ENCODE results near the gene MKI67.

MKI67 gene

GRCh38 chr10:128086003-128086863, 40.0 kb downstream of the MKI67 start:
- H3K27ac ChIP-seq (ENCODE audit: low read depth in 2 of 2, low read length in 2 of 2): no peak overlapping the region
- no peaks in the 10 kb centered on the region for H3K9me3 ChIP-seq (ENCODE audit: control insufficient read depth in 2 of 2, low read length in 2 of 2)
- no peak overlapping the region for H3K4me3 ChIP-seq (ENCODE audit: low read length in 2 of 2)
- H3K9ac ChIP-seq (ENCODE audit: low read depth in 1 of 2, low read length in 2 of 2): no peak overlapping the region
- peaks cover 0 to 2% of the 10 kb centered on the region in 2 donors for H3K27me3 ChIP-seq (ENCODE audit: control insufficient read depth in 2 of 2, insufficient read depth in 2 of 2, low read length in 2 of 2)
- peaks cover 0 to 13% of the 10 kb centered on the region in 2 donors for H3K36me3 ChIP-seq (ENCODE audit: control insufficient read depth in 2 of 2, insufficient read depth in 2 of 2, low read length in 2 of 2)
- no peaks in the 10 kb centered on the region for H3K4me1 ChIP-seq (ENCODE audit: control insufficient read depth in 2 of 2, insufficient read depth in 2 of 2, low read length in 2 of 2)

GRCh38 chr10:128084991-128085390, 41.2 kb downstream of the MKI67 start:
- H3K9ac ChIP-seq (ENCODE audit: low read depth in 1 of 2, low read length in 2 of 2): no peak overlapping the region
- no peaks in the 10 kb centered on the region for H3K4me1 ChIP-seq (ENCODE audit: control insufficient read depth in 2 of 2, insufficient read depth in 2 of 2, low read length in 2 of 2)
- no peak overlapping the region for H3K27ac ChIP-seq (ENCODE audit: low read depth in 2 of 2, low read length in 2 of 2)
- no peak overlapping the region for H3K4me3 ChIP-seq (ENCODE audit: low read length in 2 of 2)
- no peaks in the 10 kb centered on the region for H3K9me3 ChIP-seq (ENCODE audit: control insufficient read depth in 2 of 2, low read length in 2 of 2)
- peaks cover 4 to 22% of the 10 kb centered on the region in 2 donors for H3K36me3 ChIP-seq (ENCODE audit: control insufficient read depth in 2 of 2, insufficient read depth in 2 of 2, low read length in 2 of 2)
- H3K27me3 ChIP-seq (ENCODE audit: control insufficient read depth in 2 of 2, insufficient read depth in 2 of 2, low read length in 2 of 2): peaks cover 0 to 2% of the 10 kb centered on the region in 2 donors

- H3K9ac ChIP-seq (ENCODE audit: low read depth in 1 of 2, low read length in 2 of 2): no peak overlapping the region
- H3K27me3 ChIP-seq (ENCODE audit: control insufficient read depth in 2 of 2, insufficient read depth in 2 of 2, low read length in 2 of 2): peaks cover 0 to 1% of the 10 kb centered on the region in 2 donors
- peaks cover 4 to 28% of the 10 kb centered on the region in 2 donors for H3K36me3 ChIP-seq (ENCODE audit: control insufficient read depth in 2 of 2, insufficient read depth in 2 of 2, low read length in 2 of 2)
- H3K27ac ChIP-seq (ENCODE audit: low read depth in 2 of 2, low read length in 2 of 2): no peak overlapping the region
- H3K4me1 ChIP-seq (ENCODE audit: control insufficient read depth in 2 of 2, insufficient read depth in 2 of 2, low read length in 2 of 2): no peaks in the 10 kb centered on the region
- no peak overlapping the region for H3K4me3 ChIP-seq (ENCODE audit: low read length in 2 of 2)
- H3K9me3 ChIP-seq (ENCODE audit: control insufficient read depth in 2 of 2, low read length in 2 of 2): no peaks in the 10 kb centered on the region
These were observed 41.9 kb downstream of the MKI67 start for GRCh38 chr10:128084364-128084763.

GRCh38 chr10:128083191-128083895, 42.9 kb downstream of the MKI67 start:
- Histone ChIP-seq H3K4me3 (ENCODE audit: low read length in 2 of 2) (no peak overlapping the region), H3K9me3 (ENCODE audit: control insufficient read depth in 2 of 2, low read length in 2 of 2) (no peaks in the 10 kb centered on the region), H3K9ac (ENCODE audit: low read depth in 1 of 2, low read length in 2 of 2) (no peak overlapping the region), H3K4me1 (ENCODE audit: control insufficient read depth in 2 of 2, insufficient read depth in 2 of 2, low read length in 2 of 2) (no peaks in the 10 kb centered on the region), H3K27ac (ENCODE audit: low read depth in 2 of 2, low read length in 2 of 2) (no peak overlapping the region), H3K36me3 (ENCODE audit: control insufficient read depth in 2 of 2, insufficient read depth in 2 of 2, low read length in 2 of 2) (peaks cover 10 to 38% of the 10 kb centered on the region in 2 donors), H3K27me3 (ENCODE audit: control insufficient read depth in 2 of 2, insufficient read depth in 2 of 2, low read length in 2 of 2) (no peaks in the 10 kb centered on the region)

- no peak overlapping the region for H3K27ac ChIP-seq (ENCODE audit: low read depth in 2 of 2, low read length in 2 of 2)
- no peaks in the 10 kb centered on the region for H3K9me3 ChIP-seq (ENCODE audit: control insufficient read depth in 2 of 2, low read length in 2 of 2)
- peaks cover 23 to 54% of the 10 kb centered on the region in 2 donors for H3K36me3 ChIP-seq (ENCODE audit: control insufficient read depth in 2 of 2, insufficient read depth in 2 of 2, low read length in 2 of 2)
- H3K4me3 ChIP-seq (ENCODE audit: low read length in 2 of 2): no peak overlapping the region
- H3K9ac ChIP-seq (ENCODE audit: low read depth in 1 of 2, low read length in 2 of 2): no peak overlapping the region
- H3K27me3 ChIP-seq (ENCODE audit: control insufficient read depth in 2 of 2, insufficient read depth in 2 of 2, low read length in 2 of 2): no peaks in the 10 kb centered on the region
- no peaks in the 10 kb centered on the region for H3K4me1 ChIP-seq (ENCODE audit: control insufficient read depth in 2 of 2, insufficient read depth in 2 of 2, low read length in 2 of 2)
These were observed 44.5 kb downstream of the MKI67 start for GRCh38 chr10:128081720-128082119.

- H3K9ac ChIP-seq (ENCODE audit: low read depth in 1 of 2, low read length in 2 of 2): no peak overlapping the region
- no peak overlapping the region for H3K4me3 ChIP-seq (ENCODE audit: low read length in 2 of 2)
- H3K36me3 ChIP-seq (ENCODE audit: control insufficient read depth in 2 of 2, insufficient read depth in 2 of 2, low read length in 2 of 2): peaks cover 23 to 58% of the 10 kb centered on the region in 2 donors
- no peak overlapping the region for H3K27ac ChIP-seq (ENCODE audit: low read depth in 2 of 2, low read length in 2 of 2)
- H3K9me3 ChIP-seq (ENCODE audit: control insufficient read depth in 2 of 2, low read length in 2 of 2): no peaks in the 10 kb centered on the region
- no peaks in the 10 kb centered on the region for H3K4me1 ChIP-seq (ENCODE audit: control insufficient read depth in 2 of 2, insufficient read depth in 2 of 2, low read length in 2 of 2)
- no peaks in the 10 kb centered on the region for H3K27me3 ChIP-seq (ENCODE audit: control insufficient read depth in 2 of 2, insufficient read depth in 2 of 2, low read length in 2 of 2)
These were observed 45.0 kb downstream of the MKI67 start for GRCh38 chr10:128081222-128081621.

- Histone ChIP-seq H3K4me3 (ENCODE audit: low read length in 2 of 2) (no peak overlapping the region), H3K9ac (ENCODE audit: low read depth in 1 of 2, low read length in 2 of 2) (no peak overlapping the region), H3K27ac (ENCODE audit: low read depth in 2 of 2, low read length in 2 of 2) (no peak overlapping the region), H3K4me1 (ENCODE audit: control insufficient read depth in 2 of 2, insufficient read depth in 2 of 2, low read length in 2 of 2) (no peaks in the 10 kb centered on the region), H3K36me3 (ENCODE audit: control insufficient read depth in 2 of 2, insufficient read depth in 2 of 2, low read length in 2 of 2) (peaks cover 23 to 62% of the 10 kb centered on the region in 2 donors), H3K27me3 (ENCODE audit: control insufficient read depth in 2 of 2, insufficient read depth in 2 of 2, low read length in 2 of 2) (no peaks in the 10 kb centered on the region), H3K9me3 (ENCODE audit: control insufficient read depth in 2 of 2, low read length in 2 of 2) (no peaks in the 10 kb centered on the region)
These were observed 45.6 kb downstream of the MKI67 start for GRCh38 chr10:128080641-128081040.

GRCh38 chr10:128080231-128080630, 46.0 kb downstream of the MKI67 start:
- Histone ChIP-seq H3K36me3 (ENCODE audit: control insufficient read depth in 2 of 2, insufficient read depth in 2 of 2, low read length in 2 of 2) (peaks cover 23 to 60% of the 10 kb centered on the region in 2 donors), H3K27ac (ENCODE audit: low read depth in 2 of 2, low read length in 2 of 2) (no peak overlapping the region), H3K9me3 (ENCODE audit: control insufficient read depth in 2 of 2, low read length in 2 of 2) (no peaks in the 10 kb centered on the region), H3K4me1 (ENCODE audit: control insufficient read depth in 2 of 2, insufficient read depth in 2 of 2, low read length in 2 of 2) (no peaks in the 10 kb centered on the region), H3K27me3 (ENCODE audit: control insufficient read depth in 2 of 2, insufficient read depth in 2 of 2, low read length in 2 of 2) (no peaks in the 10 kb centered on the region), H3K4me3 (ENCODE audit: low read length in 2 of 2) (no peak overlapping the region), H3K9ac (ENCODE audit: low read depth in 1 of 2, low read length in 2 of 2) (no peak overlapping the region)

- Histone ChIP-seq H3K27me3 (ENCODE audit: control insufficient read depth in 2 of 2, insufficient read depth in 2 of 2, low read length in 2 of 2) (no peaks in the 10 kb centered on the region), H3K36me3 (ENCODE audit: control insufficient read depth in 2 of 2, insufficient read depth in 2 of 2, low read length in 2 of 2) (peaks cover 35 to 67% of the 10 kb centered on the region in 2 donors), H3K4me1 (ENCODE audit: control insufficient read depth in 2 of 2, insufficient read depth in 2 of 2, low read length in 2 of 2) (no peaks in the 10 kb centered on the region)
These were observed 47.9 kb downstream of the MKI67 start for GRCh38 chr10:128078136-128078969.

More at GRCh38 chr10:128078136-128078969, 47.9 kb downstream of the MKI67 start:
- H3K27ac ChIP-seq (ENCODE audit: low read depth in 2 of 2, low read length in 2 of 2): no peak overlapping the region
- no peak overlapping the region for H3K4me3 ChIP-seq (ENCODE audit: low read length in 2 of 2)
- no peak overlapping the region for H3K9ac ChIP-seq (ENCODE audit: low read depth in 1 of 2, low read length in 2 of 2)
- H3K9me3 ChIP-seq (ENCODE audit: control insufficient read depth in 2 of 2, low read length in 2 of 2): no peaks in the 10 kb centered on the region
